Upper lobe of left lung (tissue), 6 donors: ENCODE measurements around the gene BCAS4. TPM values are rescaled to one million over a fixed set of nuclear protein-coding genes. Genes with fewer than 3 reads are reported as not detected.

Source experiments
- ATAC-seq, 2 donors: fragments of 200-7000 bp; cut with Tn5 transposase; one replicate each; pipeline ENCODE4 v1.9.1; 2022; ENCODE audit warnings: mild to moderate bottlenecking in 2 of 2, moderate library complexity in 2 of 2; ENCODE audit not compliant: low FRiP score in 2 of 2
- DNase-seq, 2 donors: peaks; one replicate each; pipeline ENCODE4 v3.0.0-alpha.2; 2019 to 2020
- H3K27ac ChIP-seq, 4 donors: fragments of 200-600 bp; sonication (generic); one replicate each; pipeline ENCODE4 v1.5.1; 2016 to 2019
- H3K27me3 ChIP-seq, 4 donors: fragments of 200-600 bp; sonication (generic); one replicate each; pipeline ENCODE4 v1.5.1; 2017 to 2019
- H3K36me3 ChIP-seq, 4 donors: fragments of 200-600 bp; sonication (generic); one replicate each; pipeline ENCODE4 v1.5.1; 2016 to 2019
- H3K4me1 ChIP-seq, 4 donors: fragments of 200-600 bp; sonication (generic); one replicate each; pipeline ENCODE4 v1.5.1; 2018 to 2019
- H3K4me3 ChIP-seq, 4 donors: fragments of 200-600 bp; sonication (generic); one replicate each; pipeline ENCODE4 v1.5.1; 2017 to 2019; ENCODE audit warnings: mild to moderate bottlenecking in 2 of 4, moderate library complexity in 1 of 4
- H3K9me3 ChIP-seq, 4 donors: fragments of 200-600 bp; sonication (generic); one replicate each; pipeline ENCODE4 v1.5.1; 2018 to 2019
- EP300 ChIP-seq, 4 donors: sonication (generic); formaldehyde crosslinking; IDR thresholded peaks; one replicate each; pipeline ENCODE4 v1.5.1; 2017; ENCODE audit warnings: antibody characterized with exemption in 4 of 4, control low read depth in 2 of 4
- POLR2A ChIP-seq, 4 donors: fragments of 450-650 bp; IDR thresholded peaks; one replicate each; pipeline ENCODE4 v1.5.1; 2016 to 2017; ENCODE audit warnings: antibody characterized with exemption in 4 of 4, mild to moderate bottlenecking in 2 of 4
- POLR2AphosphoS5 ChIP-seq, 2 donors: sonication (generic); formaldehyde crosslinking; IDR thresholded peaks; one replicate each; pipeline ENCODE4 v1.5.1; 2017; ENCODE audit warnings: antibody characterized with exemption in 2 of 2
- WGBS, 2 donors: methylation state at CpG; one replicate each; pipeline ENCODE4 v1.1.5; 2017 to 2018; 5-methylcytosine and 5-hydroxymethylcytosine counted together
- small RNA-seq, 4 donors: library from RNA; depleted of rRNA; stranded (forward); fragments of <200 nt; gene quantifications; one replicate each; pipeline ENCODE3, GENCODE V24; 2016
- total RNA-seq, 6 donors: library from RNA; depleted of rRNA in 4 of 6; stranded (reverse); fragments of >200 nt in 4 of 6; gene quantifications; one replicate each; pipeline versions ENCODE4 v1.1.0 to v1.2.1, GENCODE V29; 2016 to 2021
- TF ChIP-seq, protein P1 (sequence below), 6 experiments: fragments of 450-650 bp in 4 of 6; fragments of 200-600 bp in 2 of 6; sonication (generic) in 2 of 6; IDR thresholded peaks; one replicate each; pipeline ENCODE4 v1.5.1; 2016 to 2019; ENCODE audit warnings: antibody characterized with exemption in 6 of 6
- donor health status: DM: no; HTN: no; CAD: no; lungs with moderate emphysema.
- donor health status: DM: no; HTN: yes; CAD: no; lungs with severe emphysema.

The BCAS4 gene
- total RNA-seq, 6 donors from 2014 or later, result 2.3 to 12.3 (median 5.2) TPM

DNA sequence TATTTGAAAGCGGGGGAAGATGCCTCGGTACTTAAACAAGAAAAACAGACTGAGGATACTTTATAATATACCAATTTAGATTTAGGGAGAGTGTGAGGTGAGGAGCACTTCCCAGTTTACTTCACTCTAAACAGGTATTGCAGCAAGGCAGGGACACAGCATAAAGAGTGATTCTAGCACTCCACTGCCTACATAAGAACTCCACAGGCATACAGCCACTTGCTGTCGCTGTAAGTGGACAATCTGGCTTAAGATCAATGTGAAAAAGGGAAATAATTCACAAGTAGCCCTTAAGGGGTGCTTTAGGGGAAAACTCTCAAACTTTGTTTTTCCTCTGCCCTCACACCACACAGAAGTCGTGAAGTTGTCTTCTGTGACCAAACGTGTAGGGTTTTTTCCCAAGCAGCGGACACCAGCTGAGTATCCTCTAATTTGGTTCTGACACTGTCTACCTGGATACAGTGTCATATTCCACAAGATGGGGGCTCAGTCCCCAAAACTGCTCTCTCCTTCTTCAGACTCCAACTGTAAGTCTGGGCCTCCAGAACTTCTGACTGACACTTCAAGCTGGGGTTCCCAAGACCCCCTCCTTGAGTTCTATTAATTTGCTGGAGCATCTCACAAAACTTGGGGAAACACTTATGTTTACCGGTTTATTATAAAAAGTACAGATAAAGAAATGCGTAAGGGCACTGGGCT is 127.1 kb downstream of the BCAS4 start:
- peak overlapping the region; percentile 35 to 66 (median 46) for H3K27ac ChIP-seq
- ATAC-seq, result peak; percentile 43 to 80
- DNase-seq, result peak in 1 of 2 donors; percentile 60

GRCh38 chr20:50924261-50924920 is 129.5 kb downstream of the BCAS4 start:
- ATAC-seq (no peak), DNase-seq (no peak)
- H3K36me3 ChIP-seq, result peaks cover 0 to 20% (median 0%) of the 10 kb centered on the region in 4 donors
- TF ChIP-seq EP300 (IDR thresholded peaks at IDR 0.05), result no peak
- no peak for TF ChIP-seq POLR2A (IDR thresholded peaks at IDR 0.05)
- TF ChIP-seq POLR2AphosphoS5 (IDR thresholded peaks at IDR 0.05), result no peak
- TF ChIP-seq, protein P1, sequence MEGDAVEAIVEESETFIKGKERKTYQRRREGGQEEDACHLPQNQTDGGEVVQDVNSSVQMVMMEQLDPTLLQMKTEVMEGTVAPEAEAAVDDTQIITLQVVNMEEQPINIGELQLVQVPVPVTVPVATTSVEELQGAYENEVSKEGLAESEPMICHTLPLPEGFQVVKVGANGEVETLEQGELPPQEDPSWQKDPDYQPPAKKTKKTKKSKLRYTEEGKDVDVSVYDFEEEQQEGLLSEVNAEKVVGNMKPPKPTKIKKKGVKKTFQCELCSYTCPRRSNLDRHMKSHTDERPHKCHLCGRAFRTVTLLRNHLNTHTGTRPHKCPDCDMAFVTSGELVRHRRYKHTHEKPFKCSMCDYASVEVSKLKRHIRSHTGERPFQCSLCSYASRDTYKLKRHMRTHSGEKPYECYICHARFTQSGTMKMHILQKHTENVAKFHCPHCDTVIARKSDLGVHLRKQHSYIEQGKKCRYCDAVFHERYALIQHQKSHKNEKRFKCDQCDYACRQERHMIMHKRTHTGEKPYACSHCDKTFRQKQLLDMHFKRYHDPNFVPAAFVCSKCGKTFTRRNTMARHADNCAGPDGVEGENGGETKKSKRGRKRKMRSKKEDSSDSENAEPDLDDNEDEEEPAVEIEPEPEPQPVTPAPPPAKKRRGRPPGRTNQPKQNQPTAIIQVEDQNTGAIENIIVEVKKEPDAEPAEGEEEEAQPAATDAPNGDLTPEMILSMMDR (IDR thresholded peaks at IDR 0.05), result no peak
- no peaks in the 10 kb centered on the region for H3K27me3 ChIP-seq
- H3K27ac ChIP-seq, result no peak overlapping the region
- H3K4me1 ChIP-seq, result peaks cover 67 to 88% (median 84%) of the 10 kb centered on the region in 4 donors
- no peaks in the 10 kb centered on the region for H3K9me3 ChIP-seq
- H3K4me3 ChIP-seq, result no peak overlapping the region
- 58 to 65% methylated on average over 2 of the region's 2 CpGs for WGBS, 2 donors

More for the DNA sequence above, 127.1 kb downstream of the BCAS4 start:
- Histone ChIP-seq H3K4me1 (peaks cover 57 to 90% (median 74%) of the 10 kb centered on the region in 4 donors), H3K27me3 (no peaks in the 10 kb centered on the region), H3K4me3 (no peak overlapping the region), H3K9me3 (no peaks in the 10 kb centered on the region), H3K36me3 (peaks cover 0 to 4% (median 0%) of the 10 kb centered on the region in 4 donors)
- TF ChIP-seq, protein P1 (IDR thresholded peaks at IDR 0.05), result no peak
- TF ChIP-seq POLR2AphosphoS5 (IDR thresholded peaks at IDR 0.05) (no peak), POLR2A (IDR thresholded peaks at IDR 0.05) (no peak), EP300 (IDR thresholded peaks at IDR 0.05) (no peak)
- 65 to 68% methylated on average over 8 of the region's 8 CpGs for WGBS, 2 donors

GRCh38 chr20:50926530-50926929 is 131.7 kb downstream of the BCAS4 start:
- no peak for ATAC-seq

More at GRCh38 chr20:50926530-50926929, 131.7 kb downstream of the BCAS4 start:
- whole genome bisulfite sequencing, 2 donors, result 36% methylated on average over 1 of the region's 1 CpG
- TF ChIP-seq POLR2AphosphoS5 (IDR thresholded peaks at IDR 0.05) (no peak), POLR2A (IDR thresholded peaks at IDR 0.05) (no peak), EP300 (IDR thresholded peaks at IDR 0.05) (no peak)
- TF ChIP-seq, protein P1 (IDR thresholded peaks at IDR 0.05), result no peak
- DNase-seq, result no peak
- Histone ChIP-seq H3K9me3 (no peaks in the 10 kb centered on the region), H3K4me3 (no peak overlapping the region), H3K27me3 (no peaks in the 10 kb centered on the region), H3K27ac (no peak overlapping the region), H3K4me1 (peaks cover 53 to 77% (median 68%) of the 10 kb centered on the region in 4 donors), H3K36me3 (peaks cover 0 to 20% (median 0%) of the 10 kb centered on the region in 4 donors)

Small RNAs within 50 kb of the gene (small RNA-seq; reads per million reads assigned to genes)
- gene TMSB4XP6, result 0 reads per million in 4 donors

Other genes starting within 250 kb of the BCAS4 start
- 10 to 100 TPM in 2 of 6 donors, 1 to 10 TPM in 4; 2.1 to 36.7 (median 5.1) TPM for gene RIPOR3, start 103.5 kb upstream of the BCAS4 start, total RNA-seq
- gene PARD6B, start 63.5 kb upstream of the BCAS4 start, total RNA-seq, result 10 to 100 TPM in 5 of 6 donors, 1 to 10 TPM in 1; 7.3 to 56.4 (median 43.4) TPM
- gene ADNP, start 136.4 kb downstream of the BCAS4 start, total RNA-seq, result 10 to 100 TPM; 27.3 to 72.6 (median 45.0) TPM
- gene DPM1, start 163.5 kb downstream of the BCAS4 start, total RNA-seq, result 10 to 100 TPM; 16.4 to 61.2 (median 28.4) TPM
- gene MOCS3, start 163.8 kb downstream of the BCAS4 start, total RNA-seq, result 1 to 10 TPM; 1.6 to 5.3 (median 4.4) TPM
- gene KCNG1, start 228.0 kb downstream of the BCAS4 start, total RNA-seq, result under 1 TPM in 4 of 6 donors, not detected in 2; 0.17 to 0.37 (median 0.25) TPM